CD4-positive, alpha-beta T cell treated with Interleukin-17A for 4 hours (primary cell): ENCODE results near the gene SLC16A5.
"Not testable (repeated sequence)": the region's sequence is repeated elsewhere in the genome, so short reads cannot be mapped to it uniquely, and the experiment has no call there.

Experiments
- DNase-seq: peaks from one replicate; pipeline ENCODE4 v3.0.0-alpha.2; 2020; ENCODE audit warnings: mixed read lengths

Gene SLC16A5, protein sequence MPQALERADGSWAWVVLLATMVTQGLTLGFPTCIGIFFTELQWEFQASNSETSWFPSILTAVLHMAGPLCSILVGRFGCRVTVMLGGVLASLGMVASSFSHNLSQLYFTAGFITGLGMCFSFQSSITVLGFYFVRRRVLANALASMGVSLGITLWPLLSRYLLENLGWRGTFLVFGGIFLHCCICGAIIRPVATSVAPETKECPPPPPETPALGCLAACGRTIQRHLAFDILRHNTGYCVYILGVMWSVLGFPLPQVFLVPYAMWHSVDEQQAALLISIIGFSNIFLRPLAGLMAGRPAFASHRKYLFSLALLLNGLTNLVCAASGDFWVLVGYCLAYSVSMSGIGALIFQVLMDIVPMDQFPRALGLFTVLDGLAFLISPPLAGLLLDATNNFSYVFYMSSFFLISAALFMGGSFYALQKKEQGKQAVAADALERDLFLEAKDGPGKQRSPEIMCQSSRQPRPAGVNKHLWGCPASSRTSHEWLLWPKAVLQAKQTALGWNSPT

DNA sequence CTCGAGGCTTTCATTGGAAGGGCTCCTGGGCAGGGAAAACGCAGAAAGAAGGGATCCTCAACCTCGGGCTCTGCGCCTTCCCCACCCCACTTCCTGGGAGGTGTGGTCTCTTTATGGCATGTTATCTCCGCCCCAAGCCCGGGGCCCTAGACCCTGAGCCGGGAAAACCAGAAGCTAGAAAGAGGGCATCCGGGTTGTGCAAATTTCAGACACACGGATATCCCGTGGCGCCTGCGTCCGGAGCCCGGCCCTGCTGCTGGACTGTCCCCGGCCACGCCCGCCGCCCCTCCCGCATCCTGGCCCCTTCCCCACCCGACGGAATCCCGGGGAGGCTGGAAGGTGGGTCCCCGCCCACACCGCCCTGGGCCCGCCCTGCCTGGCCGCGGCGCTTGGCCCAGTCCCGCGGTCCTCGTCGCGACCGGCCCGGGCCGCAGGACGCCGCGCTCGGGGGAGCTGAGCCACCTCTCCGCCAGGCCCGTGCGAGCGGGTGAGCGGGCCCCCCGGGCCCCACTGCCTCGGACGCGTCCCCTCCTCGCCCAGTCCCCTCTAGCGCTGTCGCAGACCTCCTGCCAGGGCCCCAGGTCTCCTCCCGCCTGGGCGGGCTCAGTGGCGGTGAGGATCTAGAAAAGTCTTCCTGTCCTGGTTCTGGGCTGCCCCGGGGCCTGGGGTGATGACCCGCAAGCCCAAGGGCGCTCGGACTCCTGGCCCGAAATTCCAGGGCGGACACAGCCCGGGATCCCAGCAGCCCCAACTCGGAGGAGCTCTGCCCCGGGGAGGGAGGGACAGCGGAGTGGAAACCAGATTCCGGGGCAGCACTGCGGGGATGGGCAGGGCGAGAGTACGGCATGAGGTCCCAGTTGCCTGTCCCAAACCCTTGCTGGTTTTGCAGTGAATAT is at the start of gene SLC16A5:
TSS of gene SLC16A5 (plus strand) at position 397 of the 896 bp plus-strand sequence. CDS start 5,683 bp downstream, outside the sequence.
- DNase-seq: peak; percentile 75

- DNase-seq: no peak
Observed at GRCh38 chr17:75039238-75039637, 48.5 kb upstream of the SLC16A5 start.

- DNase-seq: no peak
Observed at GRCh38 chr17:75041656-75042280, 46.0 kb upstream of the SLC16A5 start.

DNA sequence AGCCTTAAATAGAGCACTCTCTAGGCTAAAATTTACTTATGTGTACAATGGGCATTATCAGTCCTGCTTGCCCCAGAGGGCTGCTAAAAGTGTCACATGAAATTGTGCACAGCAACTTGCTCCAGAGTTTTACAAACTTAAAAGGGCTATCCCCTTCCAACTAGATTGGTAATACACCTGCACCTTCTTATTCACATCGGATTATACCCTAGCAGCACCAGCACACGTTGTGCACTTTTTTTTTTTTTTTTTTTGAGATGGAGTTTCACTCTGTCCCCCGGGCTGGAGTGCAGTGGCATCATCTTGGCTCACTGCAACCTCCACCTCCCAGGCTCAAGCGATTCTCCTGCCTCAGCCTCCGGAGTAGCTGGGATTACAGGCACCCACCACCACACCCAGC is 44.0 kb upstream of the SLC16A5 start:
- DNase-seq: not testable (repeated sequence)

DNA sequence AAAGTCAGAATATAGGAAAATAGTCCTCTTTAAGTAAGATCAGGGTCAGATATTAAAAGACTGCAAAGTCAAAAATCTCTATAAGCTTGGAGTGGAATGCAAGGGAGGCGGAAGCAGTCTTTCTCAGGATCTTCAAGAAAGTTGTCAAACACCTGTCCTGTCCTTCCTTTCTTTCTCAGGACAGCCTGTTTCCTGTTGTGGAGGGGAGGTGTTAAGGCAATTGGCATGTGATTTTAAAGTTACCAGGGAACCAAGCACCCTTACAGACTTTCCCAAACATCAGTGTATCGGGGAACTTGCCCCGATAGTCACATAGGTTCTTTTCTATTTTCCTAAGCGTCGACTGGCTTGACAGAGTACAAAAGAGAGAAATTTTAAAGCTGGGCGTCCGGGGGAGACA is 43.0 kb upstream of the SLC16A5 start:
- DNase-seq: no peak

- not testable (repeated sequence) for DNase-seq
Observed at GRCh38 chr17:75045946-75046406, 41.8 kb upstream of the SLC16A5 start.

- peak; percentile 97 for DNase-seq
Observed at GRCh38 chr17:75046407-75047289, 41.1 kb upstream of the SLC16A5 start, which contains the start of the genes ATP5PD and KCTD2. Gene ATP5PD, minus strand, starts transcription at chr17:75046969. Its CDS starts 4,319 bp downstream, at chr17:75042650. Gene KCTD2, plus strand, starts transcription at chr17:75047225. Its CDS starts 26 bp downstream, at chr17:75047251.

GRCh38 chr17:75047398-75048098 is 40.2 kb upstream of the SLC16A5 start:
- DNase-seq: peak; percentile 47

GRCh38 chr17:75048249-75048878 is 39.4 kb upstream of the SLC16A5 start:
- DNase-seq: no peak

- DNase-seq: no peak
Observed at GRCh38 chr17:75049057-75049456, 38.7 kb upstream of the SLC16A5 start.

- DNase-seq: no peak
Observed at GRCh38 chr17:75049706-75050105, 38.0 kb upstream of the SLC16A5 start.

DNA sequence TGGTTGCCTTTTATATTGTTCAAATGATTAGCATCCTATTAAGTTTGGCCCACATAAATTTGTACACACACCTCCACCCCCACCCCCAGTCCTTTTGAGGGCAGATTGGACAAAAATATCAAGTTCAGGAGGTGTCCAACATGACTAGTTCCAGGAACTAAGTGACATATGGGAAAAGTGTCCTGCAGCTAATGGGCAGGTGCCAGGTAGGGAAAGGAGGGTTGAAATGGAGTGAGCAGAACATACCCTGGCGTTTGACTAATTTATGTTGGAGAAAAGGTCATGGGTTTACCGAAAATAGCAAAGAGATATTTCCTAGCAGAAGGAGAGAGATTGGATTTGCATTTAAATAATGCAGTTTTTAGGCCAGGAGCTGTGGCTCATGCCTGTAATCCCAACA is 35.8 kb upstream of the SLC16A5 start:
- no peak for DNase-seq

DNA sequence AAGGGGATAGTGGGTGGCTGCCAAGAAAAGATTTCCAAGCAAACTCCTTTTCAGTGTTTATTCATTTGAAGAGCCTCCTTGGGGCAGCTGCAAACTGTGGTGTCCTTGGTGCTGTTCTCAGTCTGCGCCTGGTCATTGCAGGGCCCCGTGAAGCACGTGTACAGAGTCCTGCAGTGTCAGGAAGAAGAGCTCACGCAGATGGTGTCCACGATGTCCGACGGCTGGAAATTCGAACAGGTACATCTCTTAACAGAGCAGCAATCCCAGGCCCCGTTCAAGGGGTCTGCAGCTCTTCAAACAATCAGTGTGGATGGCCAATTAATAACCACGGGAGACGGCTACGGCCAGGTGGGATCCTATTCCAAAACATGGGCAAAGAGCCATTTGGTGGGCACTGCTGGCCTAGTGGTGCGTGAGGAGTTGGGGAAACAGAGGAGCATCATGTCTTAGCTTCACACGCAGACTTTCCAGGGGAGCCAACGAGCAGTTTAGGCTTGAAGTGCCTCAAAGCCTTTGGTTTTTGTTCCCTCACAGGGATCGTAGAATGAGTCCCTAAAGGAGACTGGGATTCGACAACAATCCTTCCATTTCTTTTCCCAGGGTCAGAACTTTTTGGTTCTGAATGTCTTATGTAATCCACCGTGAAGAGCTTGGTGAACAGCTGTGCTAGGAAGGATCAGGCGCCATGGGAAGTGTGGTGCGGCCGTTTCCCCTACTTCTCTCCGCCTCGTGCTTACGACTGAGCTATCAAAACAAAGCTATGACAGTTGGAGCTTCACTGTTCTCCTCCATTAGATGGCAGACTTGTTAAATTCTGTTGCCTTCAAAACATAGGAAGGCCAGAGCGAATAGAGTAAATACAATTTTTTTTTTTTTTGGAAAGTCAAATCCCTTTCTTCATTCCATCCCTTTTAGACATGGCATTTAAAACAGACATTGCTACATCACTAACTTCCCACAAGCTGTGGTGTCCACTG is 28.1 kb upstream of the SLC16A5 start:
- peak; percentile 30 for DNase-seq

GRCh38 chr17:75060434-75061054 is 27.2 kb upstream of the SLC16A5 start:
- no peak for DNase-seq

DNA sequence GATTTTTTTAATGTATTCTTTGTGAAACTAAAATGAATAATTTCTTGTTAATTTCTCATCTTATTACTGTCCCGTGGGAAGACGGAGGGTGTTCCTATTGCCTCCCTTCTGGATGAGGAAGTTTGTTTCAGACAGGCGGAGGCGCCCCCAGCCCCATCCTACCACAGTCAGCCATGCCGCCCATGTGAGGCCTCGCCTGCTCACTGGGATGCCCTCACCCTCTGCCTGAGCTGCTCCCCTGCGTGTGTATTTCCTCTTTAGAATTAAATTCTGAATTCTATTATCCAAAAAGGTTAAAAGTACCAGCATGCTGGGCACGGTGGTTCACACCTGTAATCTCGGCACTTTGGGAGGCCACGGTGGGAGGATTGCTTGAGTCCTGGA is 26.7 kb upstream of the SLC16A5 start:
- no peak for DNase-seq

DNA sequence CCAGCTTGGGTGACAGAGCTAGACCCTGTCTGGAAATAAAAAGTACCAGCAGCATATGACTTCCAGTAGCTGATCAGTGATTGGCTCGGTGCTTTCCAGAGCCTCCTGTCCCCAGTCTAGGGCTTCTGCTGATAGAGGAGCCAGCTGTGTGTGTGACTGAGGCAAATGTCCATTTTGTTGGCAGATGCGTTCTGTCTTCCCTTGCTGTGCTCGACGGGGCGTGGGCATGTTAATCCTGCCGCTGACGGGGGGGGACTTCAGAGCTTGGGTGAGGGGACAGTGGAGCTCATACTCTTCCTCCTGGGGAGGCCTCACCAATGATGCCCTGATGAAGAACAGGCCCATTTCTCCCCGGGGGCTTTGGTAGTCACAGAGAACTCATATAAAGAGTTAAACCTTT is 26.1 kb upstream of the SLC16A5 start:
- no peak for DNase-seq

GRCh38 chr17:75063201-75063600 is 24.6 kb upstream of the SLC16A5 start:
- no peak for DNase-seq

DNA sequence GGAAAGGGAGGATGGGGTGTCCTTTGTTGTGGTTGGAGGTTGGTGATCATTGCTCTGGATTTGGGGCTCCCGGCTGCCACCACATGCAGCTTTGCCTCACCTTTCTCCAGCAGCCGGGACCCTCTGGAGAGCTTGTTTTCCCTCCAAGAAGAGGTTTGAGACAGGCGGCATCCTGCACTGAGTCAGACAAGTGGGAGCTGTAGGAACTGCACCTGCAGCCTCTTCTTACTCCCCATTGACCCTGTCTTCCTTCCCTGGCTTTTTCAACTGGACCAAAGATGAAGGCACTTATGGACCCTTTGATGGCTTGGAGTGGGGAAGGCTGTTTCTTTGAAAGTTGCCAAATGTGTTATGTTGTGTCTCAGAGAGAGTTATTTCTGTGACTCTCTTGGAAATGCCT is 24.1 kb upstream of the SLC16A5 start:
- DNase-seq: no peak

GRCh38 chr17:75064040-75064439 is 23.7 kb upstream of the SLC16A5 start:
- no peak for DNase-seq
